Activated gamma-delta T cell (primary cell): Measurements from ENCODE around the gene GPR161.

Source experiments
- DNase-seq: peaks from one replicate; lab custom pipeline; 2025; lab: John Stamatoyannopoulos, UW

Gene GPR161

GRCh38 chr1:168146626-168147025 lies 9.9 kb upstream of the GPR161 start:
- DNase-seq = no peak

DNA sequence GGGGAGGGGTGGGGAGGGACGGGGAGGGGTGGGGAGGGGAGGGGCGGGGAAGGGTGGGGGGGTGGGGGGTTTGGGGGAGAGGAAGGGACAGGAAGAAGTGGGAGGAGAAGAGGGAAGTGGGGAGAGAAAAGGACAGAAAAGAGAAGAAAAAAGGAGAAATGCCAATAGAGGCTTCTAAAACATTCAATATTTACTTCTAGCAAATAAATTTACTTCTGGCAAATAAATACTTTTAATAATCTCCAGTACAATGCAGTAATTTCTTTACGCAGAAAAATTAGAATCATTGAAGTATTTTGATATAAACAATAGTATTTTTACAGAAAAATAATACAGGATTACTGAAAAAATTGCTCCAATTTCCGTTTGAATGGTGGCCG lies 9.4 kb upstream of the GPR161 start:
- no peak for DNase-seq

DNA sequence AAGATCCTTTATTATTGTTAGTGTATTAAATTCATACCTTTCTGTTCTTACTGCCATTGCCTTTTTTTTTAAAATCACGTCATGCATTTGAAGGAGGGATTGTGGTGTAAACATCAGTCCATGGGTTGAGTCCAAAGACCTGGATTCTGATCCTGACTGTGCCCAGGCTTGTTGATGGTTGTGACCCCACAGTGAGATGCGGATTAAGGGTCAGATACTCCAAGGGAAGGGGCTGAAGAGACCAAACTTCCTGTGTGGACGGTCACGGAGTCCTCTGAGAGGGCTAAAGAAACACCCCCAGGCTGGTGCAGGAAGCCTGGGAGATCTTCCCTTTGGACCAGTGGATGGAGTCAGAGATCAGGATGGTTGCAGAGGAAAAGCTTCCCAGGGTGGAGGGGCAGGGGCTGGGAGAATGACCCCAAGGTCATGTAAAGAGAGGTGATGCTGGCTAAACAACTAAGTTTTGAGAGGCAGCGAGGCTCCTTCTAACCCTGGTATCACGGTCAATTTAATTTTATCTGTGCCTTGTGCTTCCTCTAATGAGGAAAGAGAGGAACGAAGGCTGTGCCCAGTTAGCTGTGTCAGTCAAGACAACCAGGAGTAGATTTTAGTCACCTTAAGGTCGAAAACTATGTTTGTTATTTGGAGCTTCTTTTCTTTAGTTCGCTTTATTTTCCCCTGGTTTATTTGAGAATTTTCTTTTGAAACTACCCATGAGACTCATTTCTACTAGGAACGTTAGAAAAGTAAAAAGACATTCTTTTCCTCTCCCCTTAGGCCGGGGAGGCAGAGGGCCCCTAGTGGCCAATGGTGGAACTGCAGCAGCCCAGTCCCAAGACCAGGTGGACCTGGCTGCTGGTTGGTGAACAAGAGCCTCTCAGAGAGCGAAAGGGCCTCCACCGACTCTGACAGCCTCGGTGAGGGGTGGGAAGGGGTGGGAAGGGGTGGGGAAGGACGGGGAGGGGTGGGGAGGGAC lies 8.7 kb upstream of the GPR161 start:
- peak; percentile 14 for DNase-seq

DNA sequence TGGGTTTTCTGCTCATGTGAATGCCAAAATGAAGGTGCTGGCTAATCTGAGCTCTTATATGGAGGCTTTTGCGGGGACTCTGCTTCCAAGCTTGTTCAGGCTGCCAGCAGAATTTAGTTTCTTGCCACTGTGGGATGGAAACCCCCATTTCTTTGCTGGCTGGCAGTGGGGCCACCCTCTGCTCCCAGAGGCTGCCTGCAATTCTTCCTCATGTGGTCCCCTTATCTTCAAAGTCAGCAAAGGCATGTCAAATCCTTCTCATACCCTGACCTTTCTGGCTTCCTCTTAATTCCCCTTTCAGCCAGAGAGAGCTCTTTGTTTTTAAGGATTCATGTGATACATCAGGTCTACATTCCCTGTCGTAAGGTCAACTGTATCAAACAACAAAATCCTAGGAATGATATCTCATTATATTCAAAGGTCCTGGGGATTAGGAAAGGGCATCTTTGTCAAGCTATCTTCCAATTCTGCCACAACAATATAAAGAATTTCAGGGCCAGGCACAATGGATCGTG lies 5.2 kb upstream of the GPR161 start:
- no peak for DNase-seq

DNA sequence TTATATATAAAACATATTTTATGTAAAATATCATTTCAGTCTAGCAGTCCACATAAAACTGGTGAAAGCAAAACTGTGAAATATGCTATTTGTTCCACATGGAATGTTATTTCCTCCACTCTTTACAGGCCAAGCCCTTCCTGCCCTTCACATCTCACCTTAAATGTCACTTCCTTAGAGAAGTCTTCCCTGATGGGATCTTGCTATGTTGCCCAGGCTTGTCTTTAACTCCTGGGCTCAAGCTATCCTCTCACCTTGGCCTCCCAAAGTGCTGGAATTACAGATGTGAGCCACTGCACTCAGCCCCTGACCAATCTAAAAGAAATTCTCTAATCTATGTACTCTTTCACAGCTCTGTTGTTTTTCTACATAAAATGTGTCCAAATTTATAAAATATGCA lies 2.3 kb upstream of the GPR161 start:
- no peak for DNase-seq

- no peak for DNase-seq
Observed at GRCh38 chr1:168138134-168138533, 1.4 kb upstream of the GPR161 start.

DNA sequence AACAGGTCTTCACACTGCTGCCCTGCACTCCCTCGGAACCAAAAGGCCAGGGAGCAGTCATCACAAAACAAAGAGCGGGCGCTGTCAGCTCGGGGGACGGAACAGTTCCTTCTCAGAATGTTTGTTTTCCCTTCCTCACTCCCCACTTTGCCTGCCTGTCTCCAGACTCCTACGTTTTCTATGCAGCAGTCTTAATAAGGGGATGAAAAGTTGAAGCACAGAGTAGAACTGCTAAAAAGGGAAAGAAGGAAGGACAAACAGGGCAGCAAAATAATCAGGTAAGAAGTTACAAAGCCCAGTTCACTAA lies 738 bp upstream of the GPR161 start:
- DNase-seq = no peak

GRCh38 chr1:168135921-168136708 lies 615 bp downstream of the GPR161 start:
- no peak for DNase-seq

DNA sequence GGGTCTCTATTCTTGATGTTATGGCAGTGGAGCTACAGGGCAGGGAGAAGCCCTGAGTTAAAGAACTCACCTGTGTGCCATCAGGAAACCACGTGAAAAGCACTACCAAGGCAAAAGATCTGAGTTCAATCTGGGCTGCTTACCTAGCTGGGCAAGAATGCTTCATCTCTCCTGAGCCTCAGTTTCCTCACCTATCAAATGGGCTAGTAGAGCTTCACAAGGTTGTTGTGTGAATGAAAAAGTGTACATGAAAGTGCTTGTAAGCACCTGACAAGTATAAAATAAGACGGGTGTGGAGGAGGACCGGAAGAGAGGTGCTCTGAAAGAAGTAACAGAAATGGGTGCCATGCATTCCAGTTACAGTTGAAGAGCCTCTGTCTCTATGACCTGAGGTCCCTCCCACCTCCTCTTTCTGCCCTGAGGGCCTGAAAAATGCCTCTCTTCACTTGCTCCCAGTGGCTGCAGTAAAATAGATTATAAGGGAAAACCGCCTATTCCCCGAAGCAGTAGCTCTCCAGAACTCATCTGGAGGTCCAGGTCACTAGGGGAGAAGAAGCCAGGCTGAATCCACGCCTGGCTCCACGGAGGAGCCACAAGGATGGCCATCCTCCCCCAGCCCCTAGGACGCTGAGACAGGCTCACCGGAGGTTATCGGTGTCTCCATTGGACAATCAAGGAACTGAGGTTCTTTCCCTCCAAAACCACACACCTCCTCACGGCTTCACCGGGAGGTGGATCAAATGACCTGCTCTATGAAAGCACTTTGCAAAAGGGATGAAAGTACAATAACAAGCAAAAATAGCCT lies 1.4 kb downstream of the GPR161 start:
- no peak for DNase-seq

- DNase-seq = no peak
Observed at GRCh38 chr1:168134642-168135041, 2.1 kb downstream of the GPR161 start.

GRCh38 chr1:168134132-168134531 lies 2.6 kb downstream of the GPR161 start:
- DNase-seq = no peak

GRCh38 chr1:168129933-168130332 lies 6.8 kb downstream of the GPR161 start:
- no peak for DNase-seq

DNA sequence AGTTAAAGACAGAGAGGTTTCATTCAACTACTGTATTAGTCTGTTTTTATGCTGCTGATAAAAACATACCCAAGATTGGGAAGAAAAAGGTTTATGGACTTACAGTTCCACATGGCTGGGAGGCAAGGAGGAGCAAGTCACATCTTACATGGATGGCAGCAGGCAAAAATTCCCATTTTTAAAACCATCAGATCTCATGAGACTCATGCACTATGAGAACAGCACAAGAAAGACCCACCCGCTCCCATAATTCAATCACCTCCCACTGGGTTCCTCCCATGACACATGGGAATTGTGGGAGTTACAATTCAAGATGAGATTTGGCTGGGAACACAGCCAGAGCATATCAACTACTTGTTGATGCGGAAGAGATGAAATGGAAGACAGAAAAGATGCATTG lies 9.2 kb downstream of the GPR161 start:
- no peak for DNase-seq

- DNase-seq = no peak
Observed at GRCh38 chr1:168125051-168125450, 11.7 kb downstream of the GPR161 start.

DNA sequence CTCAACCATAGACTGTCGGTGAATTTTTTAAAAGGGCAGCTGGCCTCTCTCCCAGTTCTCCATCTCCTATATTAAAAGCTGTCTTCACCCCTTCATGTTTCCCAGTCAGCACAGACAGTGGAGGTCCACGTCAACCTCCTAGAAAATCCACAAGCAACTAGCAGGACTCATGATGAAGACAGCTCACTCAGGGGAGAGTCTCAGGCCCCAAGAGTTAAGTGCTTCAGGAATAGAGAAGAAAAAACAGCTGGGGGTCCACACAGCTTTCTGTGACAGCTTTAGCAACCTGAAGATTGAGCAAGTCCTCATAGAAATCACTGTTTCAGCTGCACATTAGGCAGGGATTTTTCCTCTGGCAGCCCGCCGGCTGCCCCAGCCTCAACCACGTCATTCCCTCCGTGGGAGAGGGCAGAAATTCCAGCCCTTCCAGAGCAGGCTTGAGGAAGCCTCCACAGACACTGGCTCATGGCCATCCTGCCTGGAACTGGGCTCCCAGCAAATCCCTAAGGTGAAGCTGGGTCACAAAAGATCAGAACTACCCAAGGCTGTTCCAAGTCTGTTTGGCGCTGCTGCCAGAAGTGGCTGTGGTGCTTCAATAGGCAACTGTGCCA lies 15.2 kb downstream of the GPR161 start:
- DNase-seq = no peak

DNA sequence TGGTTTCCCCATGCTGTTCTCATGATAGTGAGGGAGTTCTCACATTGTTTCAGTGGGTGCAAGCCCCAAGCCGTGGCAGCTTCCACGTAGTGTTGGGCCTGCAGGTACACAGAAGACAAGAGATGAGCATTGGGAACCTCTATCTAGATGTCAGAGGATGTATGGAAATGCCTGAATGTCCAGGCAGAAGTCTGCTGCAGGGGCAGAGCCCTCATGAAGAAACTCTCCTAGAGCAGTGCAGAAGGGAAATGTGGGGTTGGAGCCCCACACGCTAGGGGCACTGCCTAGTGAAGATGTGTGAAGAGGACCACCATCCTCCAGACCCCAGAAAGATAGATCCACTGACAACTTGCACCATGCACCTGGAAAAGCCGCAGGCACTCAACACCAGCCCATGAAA lies 17.0 kb downstream of the GPR161 start:
- DNase-seq = no peak

DNA sequence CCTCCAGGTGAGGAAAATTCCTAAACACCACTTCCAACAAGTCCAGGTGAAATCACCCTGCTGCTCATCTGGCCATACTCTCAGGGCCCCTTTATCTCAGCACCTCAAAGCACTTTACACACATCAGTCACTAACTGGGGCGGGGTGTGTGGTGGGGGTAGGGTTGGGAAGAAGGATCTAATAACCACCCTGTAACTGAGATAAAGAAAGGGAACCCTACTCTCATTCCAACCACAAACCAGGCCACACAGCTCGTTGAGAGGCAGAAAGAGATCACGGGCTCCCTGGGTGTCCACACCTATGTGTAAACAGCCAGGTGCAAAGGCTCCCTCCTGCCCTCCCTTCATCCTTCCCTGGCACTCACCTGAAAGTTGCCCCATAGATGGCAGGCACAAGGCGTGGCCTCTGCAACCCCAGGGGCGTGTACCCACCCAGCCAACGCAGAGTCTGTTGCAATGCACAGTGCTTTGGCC lies 20.4 kb downstream of the GPR161 start:
- no peak for DNase-seq

DNA sequence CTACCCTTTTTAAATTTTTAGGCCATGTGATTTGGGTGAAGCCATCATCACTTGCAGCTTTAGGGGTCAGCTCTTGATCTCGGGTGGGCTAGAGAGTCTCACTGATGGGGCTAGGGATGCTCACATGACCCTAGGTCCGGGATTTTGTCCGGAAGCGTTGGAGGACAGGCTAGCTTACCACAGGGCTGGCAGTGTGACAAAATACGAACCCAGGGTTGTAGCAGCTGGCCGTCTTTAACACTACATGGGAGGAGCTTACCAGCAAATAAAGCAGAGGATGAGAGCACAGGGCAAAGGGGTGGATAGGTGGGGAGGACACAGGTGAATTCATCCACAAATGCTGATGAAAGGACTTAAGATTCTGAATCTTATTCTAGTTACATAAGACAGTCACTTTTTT lies 21.9 kb downstream of the GPR161 start:
- DNase-seq = no peak

DNA sequence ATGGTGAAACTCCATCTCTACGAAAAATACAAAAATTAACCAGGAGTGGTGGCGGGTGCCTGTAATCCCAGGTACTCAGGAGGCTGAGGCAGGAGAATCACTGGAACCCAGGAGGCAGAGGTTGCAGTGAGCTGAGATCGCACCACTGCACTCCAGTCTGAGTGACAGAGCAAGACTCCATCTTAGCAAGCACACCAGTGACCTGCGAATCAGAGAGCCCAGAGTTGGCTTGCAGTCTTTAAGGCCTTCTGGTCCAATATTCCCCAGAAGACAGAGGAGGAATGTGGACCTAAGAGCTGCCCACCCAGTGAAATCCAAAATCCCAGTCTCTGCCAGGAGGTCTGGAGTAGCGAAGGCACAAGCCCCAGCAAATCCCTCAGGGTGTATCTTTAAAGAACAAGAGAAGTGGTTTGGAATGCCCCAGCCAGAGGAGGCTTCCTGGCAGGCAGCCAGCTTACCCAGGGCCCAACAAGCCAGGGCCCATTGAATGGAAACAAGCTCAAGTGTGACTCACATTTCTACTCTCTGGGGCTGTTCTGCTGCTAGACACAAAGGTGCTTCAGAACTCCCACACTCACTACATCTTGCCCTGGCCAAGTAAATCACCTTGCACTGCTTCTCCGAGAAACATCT lies 23.9 kb downstream of the GPR161 start:
- DNase-seq = no peak

- DNase-seq = no peak
Observed at GRCh38 chr1:168110896-168111545, 25.7 kb downstream of the GPR161 start.

- DNase-seq = no peak
Observed at GRCh38 chr1:168106274-168106673, 30.5 kb downstream of the GPR161 start.
